Measurements from ENCODE around the gene SYNE4.
"Not testable (repeated sequence)": the region's sequence is repeated elsewhere in the genome, so short reads cannot be mapped to it uniquely, and the experiment has no call there.

SYNE4 gene

DNA sequence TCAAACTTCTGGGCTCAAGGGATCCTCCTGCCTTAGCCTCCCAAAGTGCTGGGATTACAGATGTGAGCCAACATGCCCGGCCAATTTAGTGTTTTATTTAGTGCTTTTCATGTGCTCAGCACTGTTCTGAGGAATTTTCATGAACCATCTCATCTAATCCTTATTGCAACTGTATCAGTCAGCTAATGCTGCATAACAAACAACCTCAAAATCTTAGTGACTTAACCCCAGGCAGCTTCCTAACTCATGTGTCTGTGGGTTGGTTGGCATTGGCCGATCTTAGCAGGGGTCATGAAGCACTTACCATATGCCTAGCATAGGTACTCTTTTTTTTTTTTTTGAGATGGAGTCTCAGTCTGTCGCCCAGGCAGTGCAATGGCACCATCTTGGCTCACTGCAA is 19.8 kb downstream of the SYNE4 start:
- no peak for DNase-seq

GRCh38 chr19:35987571-35987896 is 21.1 kb downstream of the SYNE4 start:
- DNase-seq = no peak

GRCh38 chr19:35986664-35987570 is 21.7 kb downstream of the SYNE4 start:
- no peak for DNase-seq

DNA sequence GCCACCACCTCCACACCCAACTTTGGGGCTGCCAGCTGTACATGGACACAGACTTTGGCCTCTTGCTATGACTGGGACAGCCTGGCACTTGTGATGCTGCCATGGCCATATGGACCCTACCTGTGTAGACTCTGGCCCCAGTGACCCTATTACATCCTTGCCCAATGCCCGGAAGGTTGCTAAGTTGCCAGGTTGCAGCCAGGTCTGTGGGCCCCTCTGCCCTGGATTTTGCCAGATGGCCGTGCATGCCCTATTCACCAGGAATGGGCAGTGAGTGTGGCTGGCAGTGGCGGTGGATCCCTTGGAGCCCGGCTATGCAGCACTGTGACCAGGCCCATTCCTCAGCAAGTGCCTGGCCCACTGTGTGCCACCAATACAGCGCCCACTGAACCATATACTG is 22.5 kb downstream of the SYNE4 start:
- no peak for DNase-seq

- DNase-seq = no peak
Measured at GRCh38 chr19:35983177-35983576, 25.4 kb downstream of the SYNE4 start.

DNA sequence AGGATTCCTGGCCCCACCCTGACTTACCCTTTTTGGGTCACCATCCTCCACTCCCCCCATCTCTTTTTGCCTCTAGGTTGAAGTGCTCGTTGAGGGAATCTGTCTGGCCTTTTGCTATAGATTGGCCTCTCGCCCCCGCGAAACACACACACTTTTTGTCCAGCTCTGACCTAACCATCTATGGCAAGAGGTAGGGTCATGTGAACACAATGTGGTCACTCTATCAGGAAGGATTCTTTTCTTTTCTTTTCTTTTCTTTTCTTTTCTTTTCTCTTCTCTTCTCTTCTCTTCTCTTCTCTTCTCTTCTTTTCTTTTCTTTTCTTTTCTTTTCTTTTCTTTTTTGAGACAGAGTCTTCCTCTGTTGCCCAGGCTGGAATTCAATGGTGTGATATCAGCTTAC is 27.6 kb downstream of the SYNE4 start:
- DNase-seq = not testable (repeated sequence)

DNA sequence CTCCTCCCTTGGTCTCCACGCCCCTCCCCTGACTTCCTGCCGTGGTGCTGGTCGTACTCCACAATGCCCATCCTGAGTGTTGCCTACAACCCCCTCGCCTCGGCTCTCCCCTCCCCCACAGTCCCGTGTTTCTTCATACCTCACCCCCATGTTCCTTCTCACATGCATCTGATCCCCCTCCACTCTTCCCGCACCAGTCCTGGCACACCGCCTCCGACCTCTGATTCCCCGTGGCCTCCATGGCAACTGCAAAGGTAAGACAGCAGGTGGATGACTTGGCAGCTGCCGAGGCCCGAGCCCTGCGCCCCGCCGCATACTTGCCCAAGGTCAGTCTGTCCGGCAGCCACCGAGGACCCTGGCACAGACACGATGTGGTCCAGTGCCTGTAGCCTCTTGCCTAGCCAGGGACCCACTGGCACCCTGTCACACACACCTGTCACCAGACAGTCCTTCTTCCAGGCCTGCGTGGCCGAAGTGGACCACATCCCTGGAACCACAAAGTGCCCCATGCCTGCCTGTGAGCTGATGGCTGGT is 29.7 kb downstream of the SYNE4 start:
- no peak for DNase-seq

- no peak for DNase-seq
Measured at GRCh38 chr19:35978271-35978670, 30.3 kb downstream of the SYNE4 start.

GRCh38 chr19:35977446-35978222 is 31.0 kb downstream of the SYNE4 start:
- no peak for DNase-seq

DNA sequence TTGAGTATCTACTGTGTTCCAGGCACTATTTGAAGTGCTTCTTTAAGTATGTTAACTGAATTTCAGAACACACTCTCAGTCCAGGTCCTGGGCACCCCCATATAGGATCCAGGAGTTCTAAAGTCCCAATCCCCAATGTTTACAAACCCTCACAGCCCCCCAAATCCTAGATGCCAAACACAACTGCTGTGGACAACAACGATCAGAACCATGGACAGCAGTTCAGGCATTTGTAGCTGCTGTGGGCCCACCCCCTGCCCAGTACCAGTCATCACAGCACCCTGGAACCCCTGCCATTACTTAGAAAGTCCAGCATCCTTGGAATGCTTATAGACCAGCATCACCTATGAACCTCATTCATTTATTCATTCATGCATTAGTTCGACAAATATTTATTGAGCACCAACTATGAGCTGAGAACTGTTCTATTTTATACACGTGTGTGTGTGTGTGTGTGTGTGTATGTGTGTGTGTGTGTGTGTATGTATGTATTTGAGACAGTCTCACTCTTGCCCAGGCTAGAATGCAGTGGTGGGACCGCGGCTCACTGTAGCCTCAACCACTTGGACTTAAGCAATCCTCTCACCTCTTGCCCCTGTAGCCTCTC is 32.9 kb downstream of the SYNE4 start:
- DNase-seq = no peak

GRCh38 chr19:35973487-35973886 is 35.1 kb downstream of the SYNE4 start:
- DNase-seq = no peak

GRCh38 chr19:35966771-35967170 is 41.8 kb downstream of the SYNE4 start:
- no peak for DNase-seq

- no peak for DNase-seq
Measured at GRCh38 chr19:35963514-35963913, 45.1 kb downstream of the SYNE4 start.

DNA sequence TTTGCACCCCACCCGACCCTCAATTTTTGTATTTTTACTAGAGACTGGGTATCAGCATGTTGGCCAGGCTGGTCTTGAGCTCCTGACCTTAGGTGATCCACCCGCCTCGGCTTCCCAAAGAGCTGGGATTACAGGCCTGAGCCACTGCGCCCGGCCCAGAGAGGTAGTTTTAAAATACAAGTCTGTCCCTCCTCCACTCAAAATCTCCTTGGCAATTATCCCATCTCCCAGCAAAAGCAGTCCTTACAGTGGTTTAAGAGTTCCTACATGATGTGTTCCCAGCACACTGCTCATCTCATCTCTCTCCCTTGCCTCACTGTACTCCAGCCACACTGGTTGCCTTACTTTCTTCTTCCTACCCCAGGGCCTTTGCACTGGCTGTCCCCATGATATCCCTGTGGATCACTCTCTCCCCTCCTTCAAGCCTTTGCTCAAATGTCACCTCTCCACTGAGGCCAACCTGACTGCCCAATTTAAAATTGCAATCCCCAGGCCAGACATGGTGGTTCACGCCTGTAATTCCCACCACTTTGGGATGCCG is 48.1 kb downstream of the SYNE4 start:
- DNase-seq = no peak

- no peak for DNase-seq
Measured at GRCh38 chr19:35959968-35960320, 48.7 kb downstream of the SYNE4 start.

DNA sequence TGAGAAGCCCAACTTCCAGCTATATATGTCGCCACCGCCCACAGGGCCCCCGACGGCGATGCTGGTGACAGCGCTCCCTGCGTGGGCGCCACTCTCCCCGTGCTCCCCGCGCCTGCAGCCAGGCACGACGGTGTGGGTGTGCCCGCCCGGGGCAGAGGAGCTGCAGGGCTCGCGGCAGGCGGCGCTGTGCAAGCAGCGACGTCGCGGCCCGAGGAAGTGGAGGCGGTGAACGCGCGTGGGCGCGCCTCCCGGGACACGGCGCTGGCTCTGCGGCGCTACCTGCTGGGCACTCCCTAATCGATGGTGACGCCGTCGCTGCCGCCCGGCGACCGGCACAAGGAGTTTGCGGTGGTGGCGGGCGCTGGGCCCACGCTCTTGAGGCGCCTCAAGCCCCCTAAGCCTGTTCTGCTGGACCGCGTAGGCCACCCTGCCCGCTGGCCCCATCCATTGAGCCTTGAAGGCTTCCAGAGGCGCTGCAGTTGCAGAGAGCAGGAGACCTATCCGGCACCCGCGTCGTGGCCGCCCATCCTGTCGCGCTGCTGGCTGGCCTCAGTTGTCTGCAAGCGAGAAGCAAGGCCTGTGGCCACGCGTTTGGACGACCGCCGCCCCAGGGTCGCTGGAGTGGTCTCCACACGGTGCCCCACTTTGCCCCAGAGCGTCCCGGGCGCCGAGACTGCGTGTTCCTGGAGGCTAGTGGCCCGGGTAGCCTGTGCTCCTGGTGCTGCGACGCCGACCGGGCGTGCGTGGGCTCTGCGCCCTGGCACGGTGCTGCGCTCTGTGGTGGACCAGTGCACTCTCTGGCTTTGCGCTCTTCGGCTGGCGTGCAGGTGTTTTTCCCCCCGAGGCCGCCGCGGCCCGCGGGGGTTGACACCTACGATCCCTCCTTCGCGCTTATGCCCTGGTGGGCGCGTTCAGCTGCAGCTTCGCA is 49.3 kb downstream of the SYNE4 start:
- peak; percentile 65 for DNase-seq

GRCh38 chr19:35958660-35959039 is 50.0 kb downstream of the SYNE4 start:
- no peak for DNase-seq

- not testable (repeated sequence) for DNase-seq
Measured at GRCh38 chr19:35957411-35957810, 51.2 kb downstream of the SYNE4 start.

- DNase-seq = no peak
Measured at GRCh38 chr19:35955881-35956634, 52.6 kb downstream of the SYNE4 start.

All from effector CD8-positive, alpha-beta T cell (primary cell).